Liver (tissue), 9 donors: ENCODE data around the gene TBL1XR1. TPM values are rescaled to one million over a fixed set of nuclear protein-coding genes. Genes with fewer than 3 reads are reported as not detected.
"Not testable (repeated sequence)": the region's sequence is repeated elsewhere in the genome, so short reads cannot be mapped to it uniquely, and the experiment has no call there.

Experiments used
- DNase-seq: peaks from one replicate; pipeline ENCODE4 v3.0.0-alpha.2; 2017; ENCODE audit warnings: low spot score
- H3K27ac ChIP-seq, 2 donors: one replicate each; pipeline ENCODE4 v1.7.0; 2013; ENCODE audit warnings: inconsistent platforms in 2 of 2, low read length in 2 of 2, control low read depth in 1 of 2, low read depth in 1 of 2, mild to moderate bottlenecking in 1 of 2
- H3K27me3 ChIP-seq, 4 donors: one replicate each; pipeline versions ENCODE4 v1.6.1 to v1.7.0; 2013; ENCODE audit warnings: low read length in 3 of 4, inconsistent platforms in 1 of 4, mild to moderate bottlenecking in 1 of 4, moderate library complexity in 1 of 4; ENCODE audit not compliant: control insufficient read depth in 4 of 4, insufficient read depth in 4 of 4
- H3K36me3 ChIP-seq, 4 donors: one replicate each; pipeline versions ENCODE4 v1.6.1 to v1.7.0; 2013; ENCODE audit warnings: low read length in 3 of 4, mild to moderate bottlenecking in 3 of 4, low read depth in 1 of 4, moderate library complexity in 1 of 4; ENCODE audit not compliant: control insufficient read depth in 4 of 4, insufficient read depth in 3 of 4
- H3K4me1 ChIP-seq, 4 donors: one replicate each; pipeline versions ENCODE4 v1.6.1 to v1.7.0; 2013; ENCODE audit warnings: low read length in 3 of 4, mild to moderate bottlenecking in 3 of 4, moderate library complexity in 1 of 4; ENCODE audit not compliant: control insufficient read depth in 4 of 4, insufficient read depth in 4 of 4
- H3K4me3 ChIP-seq, 3 donors: one replicate each; pipeline versions ENCODE4 v1.6.1 to v1.7.0; 2013; ENCODE audit warnings: low read length in 3 of 3, control low read depth in 1 of 3, low read depth in 1 of 3, mild to moderate bottlenecking in 1 of 3
- H3K9ac ChIP-seq, 2 donors: one replicate each; pipeline ENCODE4 v1.7.0; 2013; ENCODE audit warnings: low read length in 2 of 2, mild to moderate bottlenecking in 2 of 2, moderate library complexity in 2 of 2, control low read depth in 1 of 2, low read depth in 1 of 2
- H3K9me3 ChIP-seq, 4 donors: one replicate each; pipeline versions ENCODE4 v1.6.1 to v1.7.0; 2013; ENCODE audit warnings: low read length in 3 of 4; ENCODE audit not compliant: control insufficient read depth in 4 of 4
- ATF3 ChIP-seq: IDR thresholded peaks from 2 replicates; pipeline ENCODE4 v1.6.1; 2016; ENCODE audit warnings: antibody characterized with exemption
- CTCF ChIP-seq: fragments of 150-350 bp; IDR thresholded peaks from 2 replicates; pipeline ENCODE4 v1.5.1; 2017; ENCODE audit warnings: improper control_type of control experiment, low read depth, low read length; ENCODE audit not compliant: missing input control
- EGR1 ChIP-seq, 2 donors: IDR thresholded peaks; 2 replicates each; pipeline ENCODE4 v1.6.1; 2016 to 2018; ENCODE audit warnings: antibody characterized with exemption in 2 of 2, low read depth in 2 of 2
- FOXA1 ChIP-seq: IDR thresholded peaks from 2 replicates; pipeline ENCODE4 v1.6.1; 2016; ENCODE audit warnings: antibody characterized with exemption
- FOXA2 ChIP-seq: IDR thresholded peaks from 2 replicates; pipeline ENCODE4 v1.6.1; 2016; ENCODE audit warnings: antibody characterized with exemption
- GABPA ChIP-seq, 2 donors: IDR thresholded peaks in 1 of 2; conservative IDR thresholded peaks in 1 of 2; 2 replicates each; pipeline ENCODE4 v1.6.1; 2016; ENCODE audit warnings: antibody characterized with exemption in 2 of 2, mild to moderate bottlenecking in 1 of 2, moderate library complexity in 1 of 2
- HNF4A ChIP-seq, 2 donors: conservative IDR thresholded peaks; 2 replicates each; pipeline ENCODE4 v1.6.1; 2016; ENCODE audit warnings: antibody characterized with exemption in 2 of 2, mild to moderate bottlenecking in 2 of 2
- HNF4G ChIP-seq: IDR thresholded peaks from 2 replicates; pipeline ENCODE4 v1.6.1; 2016; ENCODE audit warnings: antibody characterized with exemption
- JUND ChIP-seq, 2 donors: IDR thresholded peaks; 2 replicates each; pipeline ENCODE4 v1.6.1; 2016; ENCODE audit warnings: antibody characterized with exemption in 2 of 2
- MAX ChIP-seq: IDR thresholded peaks from 2 replicates; pipeline ENCODE4 v1.6.1; 2016; ENCODE audit warnings: antibody characterized with exemption
- NR2F2 ChIP-seq: IDR thresholded peaks from 2 replicates; pipeline ENCODE4 v1.6.1; 2016; ENCODE audit warnings: antibody characterized with exemption
- RAD21 ChIP-seq, 2 donors: IDR thresholded peaks; 2 replicates each; pipeline ENCODE4 v1.6.1; 2016; ENCODE audit warnings: antibody characterized with exemption in 2 of 2, mild to moderate bottlenecking in 2 of 2
- REST ChIP-seq: IDR thresholded peaks from 2 replicates; pipeline ENCODE4 v1.6.1; 2016; ENCODE audit warnings: antibody characterized with exemption, mild to moderate bottlenecking
- RXRA ChIP-seq, 2 donors: IDR thresholded peaks; 2 replicates each; pipeline ENCODE4 v1.6.1; 2017 to 2018; ENCODE audit warnings: antibody characterized with exemption in 2 of 2, mild to moderate bottlenecking in 1 of 2
- SP1 ChIP-seq: IDR thresholded peaks from 2 replicates; pipeline ENCODE4 v1.6.1; 2018; ENCODE audit warnings: antibody characterized with exemption, mild to moderate bottlenecking
- TAF1 ChIP-seq: conservative IDR thresholded peaks from 2 replicates; pipeline ENCODE4 v1.6.1; 2016; ENCODE audit warnings: antibody characterized with exemption, mild to moderate bottlenecking
- YY1 ChIP-seq: IDR thresholded peaks from 2 replicates; pipeline ENCODE4 v1.6.1; 2016; ENCODE audit warnings: antibody characterized with exemption, mild to moderate bottlenecking
- ZBTB33 ChIP-seq: IDR thresholded peaks from 2 replicates; pipeline ENCODE4 v1.6.1; 2016; ENCODE audit warnings: antibody characterized with exemption
- WGBS: extraction: QIAGEN DNeasy Blood & Tissue Kit; methylation state at CpG from one replicate; pipeline ENCODE4 v1.1.7; 2013; 5-methylcytosine and 5-hydroxymethylcytosine counted together
- polyA plus RNA-seq, 2 donors: library from polyadenylated mRNA; stranded (reverse) in 1 of 2; unstranded in 1 of 2; fragments of 200-250 nt in 1 of 2; fragments of >200 nt in 1 of 2; fragmentation: Nextera tagmentation in 1 of 2; extraction: Ambion mirVana in 1 of 2; gene quantifications; one replicate each; pipeline versions ENCODE4 v1.2.1 to v1.2.3, GENCODE V29; 2013 to 2015
- total RNA-seq, 2 donors: library from RNA; depleted of rRNA; stranded (reverse); fragments of >200 nt; gene quantifications; one replicate each; pipeline ENCODE4 v1.2.3, GENCODE V29; 2014
- donor health status: healthy.
- donor health status: healthy.
- donor health status: healthy.
- donor health status: healthy.
- donor health status: healthy.

Gene TBL1XR1
- total and polyA plus RNA-seq, 4 donors: 10.3 to 65.9 (median 33.2) TPM

GRCh38 chr3:177203689-177204395 lies 6.6 kb upstream of the TBL1XR1 start:
- H3K27ac ChIP-seq: no peak overlapping the region
- H3K4me3 ChIP-seq: no peak overlapping the region
- no peak for TF ChIP-seq TAF1
- no peak overlapping the region for H3K9ac ChIP-seq
- peaks cover 0 to 5% (median 4%) of the 10 kb centered on the region in 4 donors for H3K4me1 ChIP-seq
- no peaks in the 10 kb centered on the region for H3K9me3 ChIP-seq
- H3K36me3 ChIP-seq: no peaks in the 10 kb centered on the region
- WGBS: 96% methylated on average over 43 of the region's 43 CpGs
- H3K27me3 ChIP-seq: no peaks in the 10 kb centered on the region
- DNase-seq: no peak

GRCh38 chr3:177203016-177203415 lies 5.7 kb upstream of the TBL1XR1 start:
- H3K36me3 ChIP-seq, H3K4me3 ChIP-seq, H3K27me3 ChIP-seq, H3K27ac ChIP-seq, H3K4me1 ChIP-seq, DNase-seq, H3K9ac ChIP-seq, H3K9me3 ChIP-seq: not testable (repeated sequence)
- 95% methylated on average over 4 of the region's 4 CpGs for WGBS

- no peaks in the 10 kb centered on the region for H3K36me3 ChIP-seq
- no peaks in the 10 kb centered on the region for H3K27me3 ChIP-seq
- no peaks in the 10 kb centered on the region for H3K9me3 ChIP-seq
- peaks cover 0 to 10% (median 7%) of the 10 kb centered on the region in 4 donors for H3K4me1 ChIP-seq
- H3K4me3 ChIP-seq: no peak overlapping the region
- no peak for DNase-seq
- 84% methylated on average over 8 of the region's 8 CpGs for WGBS
- TF ChIP-seq HNF4G (no peak), REST (no peak), HNF4A (conservative IDR thresholded peaks at IDR 0.05) (no peak), FOXA2 (no peak), RAD21 (IDR thresholded peaks at IDR 0.05) (no peak), NR2F2 (no peak), RXRA (IDR thresholded peaks at IDR 0.05) (no peak), ZBTB33 (no peak), FOXA1 (no peak), CTCF (no peak), TAF1 (no peak), EGR1 (IDR thresholded peaks at IDR 0.05; ENCODE audit: low read depth in 2 of 2) (no peak), YY1 (no peak), ATF3 (no peak), SP1 (no peak), GABPA (IDR thresholded peaks at IDR 0.05 in 1 of 2, conservative IDR thresholded peaks at IDR 0.05 in 1 of 2) (no peak), JUND (IDR thresholded peaks at IDR 0.05) (no peak), MAX (no peak)
- no peak overlapping the region for H3K9ac ChIP-seq
- no peak overlapping the region for H3K27ac ChIP-seq
Measured at GRCh38 chr3:177201700-177202397, 4.6 kb upstream of the TBL1XR1 start.
